ENCODE results near the gene ABCC8. TPM values are rescaled to one million over a fixed set of nuclear protein-coding genes. Genes with fewer than 3 reads are reported as not detected.

Gene ABCC8
- total and polyA plus RNA-seq, 5 experiments from 2014 or later: not detected

Other genes with a start within 250 kb of the ABCC8 start
- 100 to 1,000 TPM; 211 to 232 TPM for gene NUCB2, start 200.1 kb downstream of the ABCC8 start, total RNA-seq
- 100 to 1,000 TPM; 449 to 487 (median 476) TPM for gene NUCB2, start 200.1 kb downstream of the ABCC8 start, polyA plus RNA-seq
- gene NCR3LG1, start 125.0 kb downstream of the ABCC8 start, total RNA-seq: 1 to 10 TPM; 5.5 to 5.7 TPM
- under 1 TPM; 0.03 to 0.28 (median 0.21) TPM for gene NCR3LG1, start 125.0 kb downstream of the ABCC8 start, polyA plus RNA-seq
- under 1 TPM; 0.26 to 0.52 TPM for gene KCNJ11, start 88.2 kb downstream of the ABCC8 start, total RNA-seq
- gene KCNJ11, start 88.2 kb downstream of the ABCC8 start, polyA plus RNA-seq: not detected
- gene USH1C, start 67.6 kb upstream of the ABCC8 start, total RNA-seq: not detected
- gene USH1C, start 67.6 kb upstream of the ABCC8 start, polyA plus RNA-seq: not detected
- not detected for gene OTOG, start 70.4 kb upstream of the ABCC8 start, total RNA-seq
- gene OTOG, start 70.4 kb upstream of the ABCC8 start, polyA plus RNA-seq: not detected
- not detected for gene MYOD1, start 242.7 kb upstream of the ABCC8 start, total RNA-seq
- not detected for gene MYOD1, start 242.7 kb upstream of the ABCC8 start, polyA plus RNA-seq